HepG2 (cell line): ENCODE measurements around the gene NCOA7. TPM values are rescaled to one million over a fixed set of nuclear protein-coding genes. Genes with fewer than 3 reads are reported as not detected.

Experiments
- FOXA3 ChIP-seq: IDR thresholded peaks from 2 replicates; pipeline ENCODE4 v1.6.1; 2016; ENCODE audit warnings: missing genetic modification reagents, missing compliant biosample characterization
- GMEB1 ChIP-seq: sonication (generic); formaldehyde crosslinking; IDR thresholded peaks from 2 replicates; pipeline ENCODE4 v1.5.1; 2020; ENCODE audit warnings: missing genetic modification reagents, mild to moderate bottlenecking, borderline replicate concordance
- MYC ChIP-seq: sonication (generic); formaldehyde crosslinking; IDR thresholded peaks from 2 replicates; pipeline ENCODE4 v1.9.0; 2021; ENCODE audit warnings: missing genetic modification reagents, borderline replicate concordance
- POLR2G ChIP-seq: fragments of 200-400 bp; formaldehyde crosslinking; IDR thresholded peaks from 2 replicates; pipeline ENCODE4 v1.6.1; 2018; ENCODE audit warnings: mild to moderate bottlenecking, low read depth, low read length, moderate library complexity
- THAP9 ChIP-seq: sonication (generic); formaldehyde crosslinking; IDR thresholded peaks from 2 replicates; pipeline ENCODE4; 2020; ENCODE audit warnings: missing genetic modification reagents, mild to moderate bottlenecking, borderline replicate concordance
- TRIM22 ChIP-seq: fragments of 450-650 bp; IDR thresholded peaks from 2 replicates; pipeline ENCODE4 v1.6.1; 2017
- ZBTB49 ChIP-seq: sonication (generic); formaldehyde crosslinking; IDR thresholded peaks from 2 replicates; pipeline ENCODE4 v1.4.0; 2020; ENCODE audit warnings: missing genetic modification reagents, borderline replicate concordance
- ZNF562 ChIP-seq: sonication (generic); formaldehyde crosslinking; IDR thresholded peaks from 2 replicates; pipeline ENCODE4 v1.8.0; 2022; ENCODE audit warnings: missing genetic modification reagents, borderline replicate concordance
- ZNF569 ChIP-seq: sonication (generic); formaldehyde crosslinking; IDR thresholded peaks from 2 replicates; pipeline ENCODE4 v1.5.0; 2020; ENCODE audit warnings: mild to moderate bottlenecking, missing genetic modification reagents, moderate library complexity, borderline replicate concordance
- ZUFSP ChIP-seq: sonication (generic); formaldehyde crosslinking; IDR thresholded peaks from 2 replicates; pipeline ENCODE4 v1.9.0; 2021; ENCODE audit warnings: missing genetic modification reagents, mild to moderate bottlenecking, borderline replicate concordance
- polyA plus RNA-seq, 8 experiments: library from polyadenylated mRNA; depleted of rRNA in 3 of 8; stranded (reverse) in 7 of 8; unstranded in 1 of 8; fragments of >200 nt; fragmentation: Illumina TruSeq in 4 of 8; extraction: Trizol in 4 of 8; gene quantifications; 2 replicates each; pipeline versions ENCODE4 v1.2.1 to v1.2.3, GENCODE V29; 2011 to 2016; ENCODE audit warnings: low read depth in 4 of 8, missing spikeins in 1 of 8, mixed read lengths in 1 of 8; ENCODE audit not compliant: insufficient read depth in 1 of 8
- total RNA-seq, 5 experiments: library from RNA; depleted of rRNA; stranded (reverse); fragments of >200 nt; fragmentation: Illumina TruSeq; extraction: Trizol; gene quantifications; 2 replicates each; pipeline ENCODE4 v1.2.3, GENCODE V29; 2016; ENCODE audit warnings: low read depth in 1 of 5
- TF ChIP-seq, protein P1 (sequence below): sonication (generic); formaldehyde crosslinking; IDR thresholded peaks from 2 replicates; pipeline ENCODE4 v1.5.0; 2020; ENCODE audit warnings: missing genetic modification reagents
- TF ChIP-seq, protein P2 (sequence below): sonication (generic); formaldehyde crosslinking; IDR thresholded peaks from 2 replicates; pipeline ENCODE4 v1.4.0; 2020; ENCODE audit warnings: mild to moderate bottlenecking, missing genetic modification reagents
- TF ChIP-seq, protein P3 (sequence below): IDR thresholded peaks from 2 replicates; pipeline ENCODE4 v1.6.1; 2016; ENCODE audit warnings: low read depth, borderline replicate concordance

NCOA7 gene
- total and polyA plus RNA-seq, 2 of the 13 experiments (the other 11 are each of a cell fraction or from before 2014, with no cell fraction given), result 13.6 to 20.8 TPM

GRCh38 chr6:125749173-125749864 is 41.4 kb upstream of the NCOA7 start, which contains the start of gene HEY2 (continued):
- TF ChIP-seq POLR2G (no peak), TRIM22 (no peak), ZUFSP (CRISPR knock-in tag) (no peak), ZBTB49 (CRISPR knock-in tag) (no peak), ZNF569 (CRISPR knock-in tag) (no peak), ZNF562 (CRISPR knock-in tag) (peak; percentile 19; the same call in 1 of the 2 replicates), THAP9 (no peak), FOXA3 (CRISPR knock-in tag) (no peak), GMEB1 (peak; percentile 87), MYC (CRISPR knock-in tag) (peak; percentile 70)
- TF ChIP-seq, protein P1, sequence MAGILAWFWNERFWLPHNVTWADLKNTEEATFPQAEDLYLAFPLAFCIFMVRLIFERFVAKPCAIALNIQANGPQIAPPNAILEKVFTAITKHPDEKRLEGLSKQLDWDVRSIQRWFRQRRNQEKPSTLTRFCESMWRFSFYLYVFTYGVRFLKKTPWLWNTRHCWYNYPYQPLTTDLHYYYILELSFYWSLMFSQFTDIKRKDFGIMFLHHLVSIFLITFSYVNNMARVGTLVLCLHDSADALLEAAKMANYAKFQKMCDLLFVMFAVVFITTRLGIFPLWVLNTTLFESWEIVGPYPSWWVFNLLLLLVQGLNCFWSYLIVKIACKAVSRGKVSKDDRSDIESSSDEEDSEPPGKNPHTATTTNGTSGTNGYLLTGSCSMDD (CRISPR knock-in tag), result no peak
- TF ChIP-seq, protein P2, sequence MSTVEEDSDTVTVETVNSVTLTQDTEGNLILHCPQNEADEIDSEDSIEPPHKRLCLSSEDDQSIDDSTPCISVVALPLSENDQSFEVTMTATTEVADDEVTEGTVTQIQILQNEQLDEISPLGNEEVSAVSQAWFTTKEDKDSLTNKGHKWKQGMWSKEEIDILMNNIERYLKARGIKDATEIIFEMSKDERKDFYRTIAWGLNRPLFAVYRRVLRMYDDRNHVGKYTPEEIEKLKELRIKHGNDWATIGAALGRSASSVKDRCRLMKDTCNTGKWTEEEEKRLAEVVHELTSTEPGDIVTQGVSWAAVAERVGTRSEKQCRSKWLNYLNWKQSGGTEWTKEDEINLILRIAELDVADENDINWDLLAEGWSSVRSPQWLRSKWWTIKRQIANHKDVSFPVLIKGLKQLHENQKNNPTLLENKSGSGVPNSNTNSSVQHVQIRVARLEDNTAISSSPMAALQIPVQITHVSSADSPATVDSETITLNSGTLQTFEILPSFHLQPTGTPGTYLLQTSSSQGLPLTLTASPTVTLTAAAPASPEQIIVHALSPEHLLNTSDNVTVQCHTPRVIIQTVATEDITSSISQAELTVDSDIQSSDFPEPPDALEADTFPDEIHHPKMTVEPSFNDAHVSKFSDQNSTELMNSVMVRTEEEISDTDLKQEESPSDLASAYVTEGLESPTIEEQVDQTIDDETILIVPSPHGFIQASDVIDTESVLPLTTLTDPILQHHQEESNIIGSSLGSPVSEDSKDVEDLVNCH, result no peak
- TF ChIP-seq, protein P3, sequence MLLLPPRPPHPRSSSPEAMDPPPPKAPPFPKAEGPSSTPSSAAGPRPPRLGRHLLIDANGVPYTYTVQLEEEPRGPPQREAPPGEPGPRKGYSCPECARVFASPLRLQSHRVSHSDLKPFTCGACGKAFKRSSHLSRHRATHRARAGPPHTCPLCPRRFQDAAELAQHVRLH, result 0 out of 2 replicates have a peak, but pooled peaks have one; percentile 23
